Heart left ventricle (tissue), 16 donors: Measurements from ENCODE around the gene SRP72. TPM values are rescaled to one million over a fixed set of nuclear protein-coding genes. Genes with fewer than 3 reads are reported as not detected.

Source experiments
- ATAC-seq, 4 donors: fragments of 200-7000 bp; cut with Tn5 transposase; one replicate each; pipeline ENCODE4 v1.9.1; 2020 to 2022; ENCODE audit warnings: moderate library complexity in 4 of 4, mild to moderate bottlenecking in 3 of 4, moderate number of reproducible peaks in 1 of 4
- DNase-seq, 5 donors: peaks; one replicate each; pipeline ENCODE4 v3.0.0-alpha.2; 2020
- H3K27ac ChIP-seq, 12 donors: fragments of 200-600 bp; sonication (generic) in 4 of 12; one replicate each; pipeline versions ENCODE4 v1.5.0 to v1.8.0; 2016 to 2022; ENCODE audit warnings: mild to moderate bottlenecking in 2 of 12
- H3K27me3 ChIP-seq, 9 donors: fragments of 200-600 bp; sonication (generic) in 2 of 9; one replicate each; pipeline versions ENCODE4 v1.5.1 to v1.8.0; 2016 to 2022; ENCODE audit warnings: mild to moderate bottlenecking in 3 of 9
- H3K36me3 ChIP-seq, 9 donors: fragments of 200-600 bp; sonication (generic) in 2 of 9; one replicate each; pipeline versions ENCODE4 v1.5.0 to v1.8.0; 2018 to 2022; ENCODE audit warnings: mild to moderate bottlenecking in 2 of 9
- H3K4me1 ChIP-seq, 12 donors: fragments of 200-600 bp; sonication (generic) in 4 of 12; one replicate each; pipeline versions ENCODE4 v1.5.0 to v1.8.0; 2016 to 2022; ENCODE audit warnings: mild to moderate bottlenecking in 3 of 12
- H3K4me3 ChIP-seq, 12 donors: fragments of 200-600 bp; sonication (generic) in 4 of 12; one replicate each; pipeline versions ENCODE4 v1.5.0 to v1.8.0; 2017 to 2022; ENCODE audit warnings: mild to moderate bottlenecking in 9 of 12, moderate library complexity in 4 of 12
- H3K9me3 ChIP-seq, 12 donors: fragments of 200-600 bp; sonication (generic) in 4 of 12; one replicate each; pipeline versions ENCODE4 v1.5.0 to v1.8.0; 2016 to 2022; ENCODE audit warnings: mild to moderate bottlenecking in 1 of 12
- intact Hi-C, 10 donors: fragments of 100-400 bp; cut with DNase I; formaldehyde crosslinking; loops; one replicate each; pipeline versions ENCODE4 v1.11.1 to v1.14.2; 2022
- polyA plus RNA-seq, 2 donors: library from polyadenylated mRNA; stranded (reverse); fragments of 200-250 nt; gene quantifications; one replicate each; pipeline ENCODE4 v1.2.3, GENCODE V29; 2013
- total RNA-seq, 9 donors: library from RNA; depleted of rRNA in 2 of 9; stranded (reverse); fragments of >200 nt in 2 of 9; fragmentation: NEBNext Ultra II Directional in 3 of 9; extraction: Animal tissue kit (Norgen Biotek cat#: 25700) in 3 of 9; gene quantifications; one replicate each; pipeline versions ENCODE4 v1.1.0 to v1.2.4, GENCODE V29; 2016 to 2023
- TF ChIP-seq, protein P1 (sequence below), 12 donors: fragments of 200-600 bp; sonication (generic) in 4 of 12; IDR thresholded peaks; one replicate each; pipeline versions ENCODE4 v1.5.0 to v1.8.0; 2018 to 2022; ENCODE audit warnings: antibody characterized with exemption in 12 of 12, mild to moderate bottlenecking in 5 of 12
- donor health status: ischemic (EF 13 %, LVEDD 7.1; RV severe dilation, severe dysfunction).
- donor health status: healthy with polysubstance abuse.
- donor health status: DM: no; HTN: yes; CAD: no.
- donor health status: DM: no; HTN: no; CAD: no.
- donor health status: ischemic (EF 25% LVEDD 6.9; RV normal size, moderate dysfunction).
- donor health status: ischemic (EF 25% LVEDD 5.7; RV mildly dilated, moderate dysfunction).
- donor health status: healthy.
- donor health status: DM: yes; HTN: yes; CAD: no.
- donor health status: ischemic (EF 35%, LVEDD 5.7; RV mildly dilated, moderate dysfunction).
- donor health status: nonischemic (EF 11% LVEDD 7.7; RV severe dilation, severe dysfunction).
- donor health status: DM: yes; HTN: yes; CAD: no.
- donor health status: PGD.
- donor health status: ischemic (EF 29% LVEDD 5.4; RV normal size, mild dysfunction).
- donor health status: nonischemic (EF 23%, LVEDD 6.1; RV moderate dilation, normal function).

SRP72 gene
- total and polyA plus RNA-seq, 11 donors, result 14.1 to 66.8 (median 41.7) TPM

DNA sequence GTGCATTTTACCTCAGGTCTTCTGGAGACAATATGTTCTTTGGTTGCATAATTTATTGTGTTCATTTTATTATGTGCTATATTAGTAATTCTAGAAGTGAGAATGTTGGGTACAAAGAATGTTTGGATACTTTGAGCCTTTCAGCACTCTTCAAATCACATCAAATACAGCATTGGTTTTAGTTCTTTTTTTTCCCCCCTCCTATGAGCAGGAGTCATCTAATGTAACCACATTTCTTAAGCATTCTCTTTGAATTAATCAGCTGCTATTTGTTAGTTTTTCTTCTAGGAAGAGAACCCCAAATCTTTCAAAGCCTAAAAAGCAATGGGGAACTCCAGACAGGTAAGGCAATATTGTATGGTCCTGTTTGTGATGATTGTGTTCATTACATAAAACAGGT, 84.9 kb downstream of the SRP72 start:
- TF ChIP-seq, protein P1, sequence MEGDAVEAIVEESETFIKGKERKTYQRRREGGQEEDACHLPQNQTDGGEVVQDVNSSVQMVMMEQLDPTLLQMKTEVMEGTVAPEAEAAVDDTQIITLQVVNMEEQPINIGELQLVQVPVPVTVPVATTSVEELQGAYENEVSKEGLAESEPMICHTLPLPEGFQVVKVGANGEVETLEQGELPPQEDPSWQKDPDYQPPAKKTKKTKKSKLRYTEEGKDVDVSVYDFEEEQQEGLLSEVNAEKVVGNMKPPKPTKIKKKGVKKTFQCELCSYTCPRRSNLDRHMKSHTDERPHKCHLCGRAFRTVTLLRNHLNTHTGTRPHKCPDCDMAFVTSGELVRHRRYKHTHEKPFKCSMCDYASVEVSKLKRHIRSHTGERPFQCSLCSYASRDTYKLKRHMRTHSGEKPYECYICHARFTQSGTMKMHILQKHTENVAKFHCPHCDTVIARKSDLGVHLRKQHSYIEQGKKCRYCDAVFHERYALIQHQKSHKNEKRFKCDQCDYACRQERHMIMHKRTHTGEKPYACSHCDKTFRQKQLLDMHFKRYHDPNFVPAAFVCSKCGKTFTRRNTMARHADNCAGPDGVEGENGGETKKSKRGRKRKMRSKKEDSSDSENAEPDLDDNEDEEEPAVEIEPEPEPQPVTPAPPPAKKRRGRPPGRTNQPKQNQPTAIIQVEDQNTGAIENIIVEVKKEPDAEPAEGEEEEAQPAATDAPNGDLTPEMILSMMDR (IDR thresholded peaks at IDR 0.05), result no peak
- intact Hi-C loops, result no loop called here

More for the DNA sequence above, 84.9 kb downstream of the SRP72 start:
- no peaks in the 10 kb centered on the region for H3K36me3 ChIP-seq
- H3K9me3 ChIP-seq, result no peaks in the 10 kb centered on the region
- no peak for DNase-seq
- no peak for ATAC-seq
- H3K4me1 ChIP-seq, result no peaks in the 10 kb centered on the region
- H3K4me3 ChIP-seq, result no peak overlapping the region
- peaks cover 0 to 4% (median 0%) of the 10 kb centered on the region in 9 donors for H3K27me3 ChIP-seq
- H3K27ac ChIP-seq, result no peak overlapping the region

Other genes with a start within 250 kb of the SRP72 start
- 10 to 100 TPM in 1 of 9 donors, 1 to 10 TPM in 8; 3.1 to 11.7 (median 5.3) TPM for gene AASDH, start 80.1 kb upstream of the SRP72 start, total RNA-seq
- 1 to 10 TPM; 2.4 to 3.1 TPM for gene AASDH, start 80.1 kb upstream of the SRP72 start, polyA plus RNA-seq
- 1 to 10 TPM; 2.1 to 6.5 (median 3.7) TPM for gene PPAT, start 32.0 kb upstream of the SRP72 start, total RNA-seq
- 1 to 10 TPM in 1 of 2 donors, under 1 TPM in 1; 0.65 to 5.1 TPM for gene PPAT, start 32.0 kb upstream of the SRP72 start, polyA plus RNA-seq
- gene PAICS, start 31.4 kb upstream of the SRP72 start, total RNA-seq, result 10 to 100 TPM; 11.8 to 32.2 (median 26.5) TPM
- gene PAICS, start 31.4 kb upstream of the SRP72 start, polyA plus RNA-seq, result 10 to 100 TPM; 20.4 to 55.5 TPM
- under 1 TPM in 1 of 9 donors, not detected in 8; 0.21 TPM for gene ARL9, start 38.2 kb downstream of the SRP72 start, total RNA-seq
- under 1 TPM in 1 of 2 donors, not detected in 1; 0.03 TPM for gene ARL9, start 38.2 kb downstream of the SRP72 start, polyA plus RNA-seq
- 100 to 1,000 TPM in 2 of 9 donors, 10 to 100 TPM in 4, 1 to 10 TPM in 3; 1.5 to 223 (median 11.3) TPM for gene HOPX, start 213.7 kb downstream of the SRP72 start, total RNA-seq
- gene HOPX, start 213.7 kb downstream of the SRP72 start, polyA plus RNA-seq, result 10 to 100 TPM; 25.0 to 83.3 TPM